NOMO-1 (cell line): ENCODE measurements around the gene TRAF3IP3.
A peak's percentile ranks its signal among the peaks of the same experiment; 100 is the strongest.

ENCODE experiments used
- DNase-seq, 2 experiments: peaks; one replicate each; lab custom pipeline; 2025; ENCODE audit not compliant: unreplicated experiment in 2 of 2; lab: John Stamatoyannopoulos, UW

TRAF3IP3 gene

DNA sequence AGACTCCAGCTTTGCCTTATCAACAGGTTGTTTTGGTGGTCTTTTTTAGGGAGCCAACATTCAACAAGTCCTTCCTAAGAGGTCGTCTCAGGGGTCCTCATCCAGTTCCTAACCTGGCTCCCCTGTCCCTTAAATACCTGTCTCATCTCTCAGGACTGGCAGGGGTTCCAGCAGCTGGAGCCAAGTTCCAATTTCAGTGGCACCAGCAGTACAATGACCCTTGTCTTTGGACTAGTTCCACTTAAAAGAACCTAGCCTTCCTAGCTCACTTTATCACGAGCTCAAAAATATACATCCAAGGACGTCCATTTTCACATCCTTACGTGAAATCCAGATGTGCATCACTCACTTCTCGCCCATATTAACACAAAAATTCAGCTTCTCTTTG lies 18.7 kb upstream of the TRAF3IP3 start:
- DNase-seq: no peak

DNA sequence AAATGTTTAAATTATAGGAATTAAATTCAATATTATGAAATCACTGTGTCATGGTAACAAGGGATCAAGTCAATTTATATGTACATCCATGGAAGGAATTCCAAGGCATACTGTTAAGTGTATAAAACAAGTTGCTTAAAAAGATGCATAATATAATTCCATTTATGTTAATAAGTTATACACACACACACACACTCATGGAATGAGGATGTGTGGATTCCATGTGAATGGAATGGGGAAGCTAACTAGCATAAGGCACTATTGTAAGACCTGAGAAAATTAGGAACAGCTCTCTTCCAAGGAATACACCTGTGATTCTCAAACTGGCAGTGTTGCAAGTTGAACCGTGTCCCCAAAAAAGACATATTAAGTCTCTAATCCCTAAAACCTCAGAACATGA lies 17.6 kb upstream of the TRAF3IP3 start:
- no peak for DNase-seq

- no peak for DNase-seq
Measured at GRCh38 chr1:209741193-209741592, 14.7 kb upstream of the TRAF3IP3 start.

DNA sequence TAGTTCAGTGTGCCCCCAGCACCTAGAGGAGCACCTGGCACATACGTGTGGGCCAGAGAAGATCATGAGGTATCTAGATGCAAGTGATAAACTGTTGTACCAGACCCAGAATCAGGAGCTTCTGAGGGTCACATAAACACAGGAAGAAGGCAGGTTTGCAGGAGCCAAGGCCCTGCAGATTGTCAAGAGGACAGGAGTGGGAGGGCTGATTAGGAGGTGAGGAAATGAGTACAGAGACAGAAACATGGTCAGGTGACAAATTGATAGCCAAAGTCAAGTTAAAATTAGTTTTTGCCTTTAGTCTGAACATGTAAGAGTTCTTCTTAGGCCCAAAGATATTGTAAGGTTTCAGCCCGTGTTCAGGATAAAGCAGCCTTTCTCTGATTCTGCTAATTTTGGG lies 14.0 kb upstream of the TRAF3IP3 start:
- no peak for DNase-seq

DNA sequence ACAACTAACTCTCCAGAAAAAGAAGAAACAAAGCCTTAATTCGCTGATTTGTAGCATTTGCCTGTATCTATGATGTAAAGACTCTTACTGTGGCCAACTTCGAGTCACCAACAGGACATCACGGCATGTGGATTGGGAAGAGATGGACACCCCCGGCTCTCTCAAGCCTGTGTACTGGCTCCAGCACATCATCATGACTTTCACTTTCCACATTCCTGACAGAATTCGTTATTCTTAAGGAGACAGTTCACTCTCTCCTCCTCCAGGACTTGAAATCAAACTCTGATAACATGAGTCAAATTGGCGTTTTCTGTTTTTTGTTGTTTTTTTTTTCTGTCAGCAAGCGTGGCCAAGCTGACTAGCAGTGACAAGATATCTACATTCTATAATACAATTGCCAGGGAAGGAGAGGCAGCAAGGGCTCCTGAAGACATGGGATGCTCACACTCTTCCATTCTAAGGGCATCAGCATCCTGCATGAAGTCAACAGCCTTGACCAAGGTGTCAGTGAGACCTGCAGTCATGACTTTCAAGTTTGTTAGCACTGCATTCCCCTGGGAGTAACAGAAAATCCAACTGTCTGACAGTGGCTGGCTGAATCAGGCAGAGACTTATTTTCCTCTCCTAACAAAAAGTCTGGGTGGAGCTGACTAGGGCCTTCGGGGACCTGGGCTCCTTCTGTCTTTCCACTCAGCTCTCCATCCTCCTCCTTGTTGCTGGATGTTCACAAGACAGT lies 13.3 kb upstream of the TRAF3IP3 start:
- DNase-seq: no peak

- DNase-seq: no peak
Measured at GRCh38 chr1:209743145-209743482, 12.7 kb upstream of the TRAF3IP3 start.

DNA sequence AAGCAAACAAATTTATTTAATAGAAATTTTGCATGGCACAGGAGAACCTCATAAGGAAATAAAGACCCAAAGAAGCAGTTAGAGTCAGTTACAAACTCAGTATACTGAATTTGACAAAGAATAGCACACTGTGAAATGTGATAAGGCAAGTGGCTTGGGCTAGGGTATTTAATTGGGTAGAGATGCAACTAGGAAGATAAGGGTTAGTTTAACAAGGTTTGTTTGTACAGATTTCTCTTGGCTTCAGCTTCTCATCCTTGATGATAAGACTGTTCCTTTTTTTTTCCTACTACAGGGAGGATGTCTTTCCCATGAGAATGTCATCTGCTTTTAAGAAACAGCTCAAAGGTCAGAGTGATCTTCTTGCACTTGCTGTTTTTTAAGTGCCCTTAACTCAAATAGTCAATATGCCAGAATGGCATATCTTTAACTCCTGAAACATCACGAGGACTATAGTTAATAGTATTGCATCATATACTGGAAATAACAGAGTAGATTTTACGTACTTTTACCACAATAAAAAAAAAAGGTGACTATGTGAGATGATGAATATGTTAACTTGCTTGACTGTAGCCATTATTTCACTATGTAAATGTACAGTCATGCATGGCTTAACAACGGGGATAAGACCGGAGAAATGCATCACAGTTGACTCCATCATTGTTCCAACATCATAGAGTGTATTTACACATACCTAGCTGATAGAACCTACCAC lies 9.2 kb upstream of the TRAF3IP3 start:
- no peak for DNase-seq

GRCh38 chr1:209747580-209748262 lies 8.1 kb upstream of the TRAF3IP3 start:
- peak; percentile 97 to 99 for DNase-seq

- no peak for DNase-seq
Measured at GRCh38 chr1:209748620-209749019, 7.2 kb upstream of the TRAF3IP3 start.

- no peak for DNase-seq
Measured at GRCh38 chr1:209749205-209749604, 6.6 kb upstream of the TRAF3IP3 start.

GRCh38 chr1:209749670-209750323 lies 6.1 kb upstream of the TRAF3IP3 start:
- DNase-seq: peak in 1 of 2 experiments; percentile 13

DNA sequence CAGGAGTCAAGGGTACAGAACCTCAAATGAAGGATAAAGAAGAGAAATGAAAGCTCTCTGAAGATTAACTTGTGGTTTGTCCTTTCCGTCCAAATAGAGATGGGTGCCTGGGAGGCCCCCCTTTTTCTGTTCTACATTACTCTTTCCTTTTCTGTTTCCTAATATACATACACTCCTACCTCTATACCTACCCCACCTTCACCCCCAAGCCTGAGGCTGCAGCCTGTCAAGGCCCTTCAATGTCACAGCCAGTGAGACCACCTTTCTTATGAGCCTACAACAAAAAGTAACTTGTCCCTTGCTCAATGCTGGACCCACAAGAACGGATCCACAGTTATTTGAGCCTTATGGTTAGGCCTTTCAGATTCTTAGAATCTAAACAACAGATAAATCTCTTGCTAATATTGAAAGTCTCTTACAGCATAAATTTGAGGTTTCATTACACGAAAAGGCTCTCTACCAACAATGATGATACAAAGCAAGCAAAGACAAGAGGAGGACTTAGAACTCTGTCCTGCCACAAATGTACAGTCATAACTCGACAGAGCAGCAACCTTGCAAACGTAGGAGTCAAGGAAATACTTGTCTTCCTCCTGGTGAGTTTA lies 4.1 kb upstream of the TRAF3IP3 start:
- DNase-seq: no peak

GRCh38 chr1:209752890-209753289 lies 3.0 kb upstream of the TRAF3IP3 start:
- no peak for DNase-seq

DNA sequence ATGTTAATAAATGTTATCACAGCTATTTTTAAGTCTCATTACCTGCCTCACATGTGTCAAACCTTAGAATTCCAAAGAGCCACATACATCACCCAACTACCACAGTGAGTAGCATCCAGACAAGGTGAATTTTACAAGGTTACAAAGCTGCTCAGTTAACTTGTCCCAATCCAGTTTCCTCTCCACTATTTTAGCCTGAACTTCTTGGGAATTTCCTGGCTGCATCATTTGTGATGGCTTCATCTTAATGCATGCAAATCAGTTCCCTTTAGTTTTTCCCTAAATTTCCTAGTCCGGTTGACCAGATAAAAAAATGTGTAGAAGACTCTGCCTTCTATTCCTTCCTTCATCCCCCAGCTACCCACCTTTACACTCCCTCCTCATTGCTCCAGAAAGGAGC lies 597 bp upstream of the TRAF3IP3 start:
- no peak for DNase-seq

DNA sequence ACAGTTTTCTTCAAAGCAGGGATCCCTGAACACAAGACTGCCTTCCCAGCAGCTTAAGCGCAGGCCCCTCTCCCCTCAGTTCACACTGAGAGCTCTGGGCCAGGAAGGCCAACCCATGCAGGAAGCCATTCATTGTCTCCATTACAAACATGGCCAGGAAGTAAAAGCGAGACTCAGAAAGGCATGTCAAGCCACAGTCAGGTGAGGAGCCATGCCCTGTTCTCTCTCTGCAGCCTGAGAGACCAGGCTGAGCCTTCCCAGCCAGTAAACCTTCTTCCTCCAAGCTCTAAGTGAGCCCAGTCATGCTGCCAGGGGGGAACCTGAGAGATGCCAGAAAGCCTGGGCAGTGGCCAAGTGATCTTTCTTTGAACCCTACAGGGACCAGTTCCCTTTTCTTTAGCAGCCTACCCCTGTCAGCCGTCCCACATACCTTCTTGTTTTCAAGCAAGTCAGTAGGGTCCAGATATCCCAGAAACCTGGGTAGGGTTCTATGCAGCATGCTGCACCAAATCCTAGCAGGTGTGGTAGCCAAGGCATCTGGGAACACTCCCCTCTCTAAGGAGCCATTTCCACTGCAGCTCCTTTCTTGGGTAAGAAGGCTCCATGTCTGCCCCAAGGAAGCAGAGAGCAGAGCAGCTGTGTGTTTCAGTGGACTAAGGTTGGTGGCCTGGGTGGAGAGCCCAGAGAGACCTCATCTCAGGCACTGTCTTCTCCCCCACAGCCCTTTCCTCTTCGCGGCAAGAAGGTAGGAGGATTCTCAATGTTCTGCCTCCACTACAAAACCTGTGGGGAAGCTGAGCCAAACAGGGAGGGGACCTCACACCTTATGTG lies 977 bp downstream of the TRAF3IP3 start:
- peak; percentile 58 to 70 for DNase-seq

- DNase-seq: no peak
Measured at GRCh38 chr1:209758400-209758799, 2.5 kb downstream of the TRAF3IP3 start.

DNA sequence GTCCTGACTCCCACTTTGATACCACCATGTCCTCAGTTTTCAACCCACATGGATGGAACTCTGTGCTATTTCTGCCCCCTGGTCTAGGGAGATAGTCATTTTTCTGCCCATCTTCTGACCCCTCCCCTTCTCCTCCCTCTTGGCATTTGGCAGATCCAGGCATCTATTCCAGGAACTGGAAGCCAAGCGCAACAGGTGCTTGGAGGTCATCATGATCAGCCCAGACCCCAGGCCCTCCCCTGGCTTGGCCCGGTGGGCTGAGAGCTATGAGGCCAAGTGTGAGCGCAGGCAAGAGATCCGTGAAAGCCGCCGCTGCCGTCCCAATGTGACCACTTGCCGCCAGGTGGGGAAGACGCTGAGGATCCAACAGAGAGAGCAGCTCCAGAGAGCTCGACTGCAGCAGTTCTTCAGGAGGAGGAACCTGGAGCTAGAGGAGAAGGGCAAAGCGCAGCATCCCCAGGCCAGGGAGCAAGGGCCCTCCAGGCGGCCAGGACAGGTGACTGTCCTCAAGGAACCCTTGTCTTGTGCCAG lies 4.0 kb downstream of the TRAF3IP3 start:
- no peak for DNase-seq

- no peak for DNase-seq
Measured at GRCh38 chr1:209761011-209761635, 5.3 kb downstream of the TRAF3IP3 start.

GRCh38 chr1:209766051-209766450 lies 10.2 kb downstream of the TRAF3IP3 start:
- DNase-seq: peak; percentile 62 to 69
